WI38 (cell line): ENCODE data around the gene IL37.

ENCODE experiments used
- H3K4me3 ChIP-seq: 2 replicates; pipeline ENCODE4 v1.5.1; 2011; ENCODE audit warnings: low read depth, mild to moderate bottlenecking, control low read depth, low read length
- TF ChIP-seq, protein P1 (sequence below): IDR thresholded peaks from 2 replicates; pipeline ENCODE4 v1.5.1; 2012; ENCODE audit warnings: low read depth, mild to moderate bottlenecking, control low read depth, low read length

The IL37 gene

DNA sequence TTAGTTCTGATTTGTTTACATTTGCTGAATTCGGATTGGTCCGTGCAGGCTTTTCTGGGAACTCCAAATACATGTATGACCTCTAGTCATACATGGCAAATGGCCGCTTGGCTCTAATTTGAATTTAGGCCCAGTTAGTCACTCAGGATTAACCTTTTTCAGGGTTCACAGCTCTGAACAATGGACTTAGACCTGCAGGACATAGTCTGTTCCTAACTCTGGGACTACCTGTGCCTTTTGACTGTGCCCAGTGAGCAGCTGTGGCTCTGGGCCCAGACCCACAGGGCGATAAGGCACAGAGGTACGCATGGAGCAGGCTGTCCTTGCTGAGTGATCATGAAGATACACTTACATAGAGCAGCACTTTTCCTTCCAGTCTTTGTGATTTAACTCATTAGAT lies 28.5 kb downstream of the IL37 start:
- TF ChIP-seq, protein P1, sequence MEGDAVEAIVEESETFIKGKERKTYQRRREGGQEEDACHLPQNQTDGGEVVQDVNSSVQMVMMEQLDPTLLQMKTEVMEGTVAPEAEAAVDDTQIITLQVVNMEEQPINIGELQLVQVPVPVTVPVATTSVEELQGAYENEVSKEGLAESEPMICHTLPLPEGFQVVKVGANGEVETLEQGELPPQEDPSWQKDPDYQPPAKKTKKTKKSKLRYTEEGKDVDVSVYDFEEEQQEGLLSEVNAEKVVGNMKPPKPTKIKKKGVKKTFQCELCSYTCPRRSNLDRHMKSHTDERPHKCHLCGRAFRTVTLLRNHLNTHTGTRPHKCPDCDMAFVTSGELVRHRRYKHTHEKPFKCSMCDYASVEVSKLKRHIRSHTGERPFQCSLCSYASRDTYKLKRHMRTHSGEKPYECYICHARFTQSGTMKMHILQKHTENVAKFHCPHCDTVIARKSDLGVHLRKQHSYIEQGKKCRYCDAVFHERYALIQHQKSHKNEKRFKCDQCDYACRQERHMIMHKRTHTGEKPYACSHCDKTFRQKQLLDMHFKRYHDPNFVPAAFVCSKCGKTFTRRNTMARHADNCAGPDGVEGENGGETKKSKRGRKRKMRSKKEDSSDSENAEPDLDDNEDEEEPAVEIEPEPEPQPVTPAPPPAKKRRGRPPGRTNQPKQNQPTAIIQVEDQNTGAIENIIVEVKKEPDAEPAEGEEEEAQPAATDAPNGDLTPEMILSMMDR, result no peak
- no peak overlapping the region for H3K4me3 ChIP-seq

DNA sequence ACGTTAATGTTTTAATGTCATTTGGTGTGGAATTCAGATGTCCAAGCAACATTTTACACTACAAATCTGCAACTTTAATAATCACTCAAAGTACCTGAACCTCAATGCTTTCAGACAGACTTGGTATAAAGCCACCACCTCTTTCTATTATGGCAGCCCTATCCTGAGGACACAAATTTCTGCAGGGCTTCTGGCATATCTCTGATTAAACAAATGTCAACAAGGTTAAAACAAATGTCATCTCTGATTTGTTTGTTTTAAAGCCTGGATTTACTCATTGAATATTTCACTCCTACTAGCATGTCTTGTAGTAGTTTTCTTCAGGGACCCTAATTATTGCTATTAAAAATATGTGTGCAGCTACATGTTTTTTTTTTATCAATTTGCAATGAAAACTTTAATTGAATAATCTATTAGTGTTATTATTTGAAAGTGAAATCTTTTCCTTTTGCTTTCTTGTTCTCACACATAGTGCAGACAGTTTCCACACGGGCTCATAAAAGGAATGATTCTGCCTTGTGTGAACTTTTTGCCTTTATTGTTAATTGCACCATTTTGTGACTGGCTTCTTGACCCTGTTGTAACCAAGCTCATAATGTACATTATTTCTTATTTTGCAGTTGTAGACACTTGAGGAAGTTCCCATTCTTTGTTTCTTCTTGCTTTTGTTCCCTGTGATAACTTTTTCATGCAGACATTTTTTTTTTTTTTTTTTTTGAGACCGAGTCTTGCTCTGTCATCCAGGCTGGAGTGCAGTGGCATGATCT lies 30.1 kb downstream of the IL37 start:
- TF ChIP-seq, protein P1, result no peak
- H3K4me3 ChIP-seq, result no peak overlapping the region

DNA sequence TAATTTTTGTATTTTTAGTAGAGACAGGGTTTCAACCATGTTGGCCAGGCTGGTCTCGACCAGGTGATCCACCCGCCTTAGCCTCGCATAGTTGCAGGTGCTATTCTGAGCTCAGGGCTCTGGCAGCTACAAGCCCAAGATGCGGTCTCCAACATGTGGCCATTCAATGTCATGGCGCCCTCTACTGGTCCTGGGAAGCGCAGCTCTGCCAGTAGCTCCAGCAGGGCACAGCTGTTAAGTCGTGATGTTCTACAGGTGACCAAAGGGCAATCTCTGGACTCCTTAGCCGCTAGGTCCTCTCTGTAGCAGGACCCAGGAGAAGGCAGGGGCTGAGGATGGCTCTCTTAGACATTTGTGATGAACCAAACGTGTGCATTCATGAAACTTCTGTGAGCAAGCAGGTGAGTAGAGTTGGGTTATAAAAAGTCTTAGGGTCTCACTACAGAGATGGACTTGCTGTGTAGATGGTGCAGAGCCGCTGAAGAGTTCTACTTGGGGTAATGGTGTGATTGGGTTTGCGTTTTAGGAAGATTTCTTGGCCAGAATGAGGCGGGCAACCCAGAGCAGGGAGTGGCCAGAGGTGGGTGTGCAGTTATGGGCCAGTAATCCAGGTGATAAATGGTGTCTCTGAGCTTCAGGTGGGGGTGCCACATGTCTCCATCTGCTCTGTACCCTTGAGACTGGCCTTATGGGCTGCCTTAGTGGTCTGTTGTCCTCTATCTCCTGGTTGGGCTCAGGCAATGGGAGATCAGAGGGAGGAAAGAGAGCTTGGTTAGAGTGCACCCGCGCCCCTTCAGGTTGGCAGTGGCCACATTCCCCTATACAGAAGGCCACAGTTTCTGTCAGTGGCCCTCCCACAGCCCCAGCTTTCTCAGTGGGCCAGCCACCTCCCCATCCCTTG lies 31.0 kb downstream of the IL37 start:
- no peak overlapping the region for H3K4me3 ChIP-seq
- TF ChIP-seq, protein P1, result peak; percentile 96

GRCh38 chr2:112942654-112943002 lies 31.7 kb downstream of the IL37 start:
- H3K4me3 ChIP-seq, result no peak overlapping the region
- TF ChIP-seq, protein P1, result no peak

DNA sequence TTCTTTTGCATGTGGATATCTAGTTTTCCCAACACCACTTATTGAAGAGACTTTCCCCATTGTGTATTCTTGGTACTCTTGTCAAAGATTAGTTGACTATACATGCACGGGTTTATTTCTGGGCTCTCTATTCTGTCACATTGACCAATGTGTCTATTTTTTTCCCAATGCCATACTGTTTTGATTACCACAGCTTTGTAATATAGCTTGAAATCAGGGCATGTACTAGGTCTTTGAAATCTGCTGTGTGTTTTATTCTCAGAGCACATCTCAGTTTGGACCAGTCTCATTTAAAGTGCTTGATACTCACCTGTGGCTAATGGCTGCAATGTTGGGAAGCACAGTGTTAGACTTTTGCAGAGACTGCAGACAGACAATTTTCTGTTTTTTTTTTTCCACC lies 34.0 kb downstream of the IL37 start:
- no peak overlapping the region for H3K4me3 ChIP-seq
- TF ChIP-seq, protein P1, result no peak

- H3K4me3 ChIP-seq, result no peak overlapping the region
- TF ChIP-seq, protein P1, result no peak
Measured at GRCh38 chr2:112946086-112946485, 35.1 kb downstream of the IL37 start.

GRCh38 chr2:112947374-112947773 lies 36.4 kb downstream of the IL37 start:
- H3K4me3 ChIP-seq, result no peak overlapping the region
- TF ChIP-seq, protein P1, result no peak
